K562 (cell line): ENCODE results near the gene DTNBP1. TPM values are rescaled to one million over a fixed set of nuclear protein-coding genes. Genes with fewer than 3 reads are reported as not detected.

Source experiments
- ATAC-seq: fragments of 200-7000 bp; cut with Tn5 transposase; 3 replicates; pipeline ENCODE4 v1.9.1; 2020; ENCODE audit warnings: moderate library complexity
- BruUV-seq: library from RNA; stranded (reverse); fragments of 400-500 nt; replicated peaks from 2 replicates; lab custom pipeline; 2021; lab: Mats Ljungman, UMichigan
- CTCF ChIA-PET: fragments of 300-600 bp; formaldehyde crosslinking; extraction: SDS; loops from one replicate; lab custom pipeline; 2021; ENCODE audit warnings: low intra/inter-chr PET ratio; lab: Yijun Ruan, JAX
- POLR2A ChIA-PET: fragments of 300-600, 350-650 bp; sonication (Branson Sonifier 250); formaldehyde crosslinking; extraction: SDS; loops from one replicate; lab custom pipeline; 2021; ENCODE audit warnings: antibody characterized with exemption, inconsistent platforms; lab: Yijun Ruan, JAX
- DNase-seq, 4 experiments: peaks; one replicate each; pipeline versions ENCODE4 v3.0.0 to v3.0.0-alpha.2; 2011 to 2018; ENCODE audit warnings: low spot score in 3 of 4, mixed read lengths in 3 of 4; ENCODE audit errors: extremely low read depth in 1 of 4
- FAIRE-seq: peaks from 2 replicates; lab custom pipeline; 2011; peaks lifted over from hg19 to GRCh38; lab: Jason Lieb, UNC
- H2AFZ ChIP-seq: 2 replicates; pipeline ENCODE4 v1.6.0; 2011; ENCODE audit warnings: low read depth, low read length, control low read depth, inconsistent platforms
- H3K27ac ChIP-seq: fragments of 200-600 bp; 3 replicates; pipeline ENCODE4 v1.8.0; 2011; ENCODE audit warnings: low read depth, mild to moderate bottlenecking, control low read depth, inconsistent platforms, low read length, moderate library complexity, mixed read lengths; ENCODE audit errors: extremely low read depth
- H3K27me3 ChIP-seq, 2 experiments: fragments of 300-600 bp in 1 of 2; 2 replicates in 1 of 2; 3 replicates in 1 of 2; pipeline versions ENCODE4 v1.6.0 to v1.8.0; 2011; ENCODE audit warnings: inconsistent platforms in 2 of 2, low read length in 2 of 2, mild to moderate bottlenecking in 1 of 2, mixed read lengths in 1 of 2, moderate library complexity in 1 of 2; ENCODE audit not compliant: control insufficient read depth in 2 of 2, insufficient read depth in 2 of 2
- H3K36me3 ChIP-seq: fragments of 300-600 bp; 3 replicates; pipeline ENCODE4 v1.8.0; 2011; ENCODE audit warnings: mild to moderate bottlenecking, low read length, inconsistent platforms; ENCODE audit not compliant: control insufficient read depth, insufficient read depth
- H3K4me1 ChIP-seq, 2 experiments: fragments of 200-600 bp in 1 of 2; replicated peaks in 1 of 2; 2 replicates in 1 of 2; 3 replicates in 1 of 2; pipeline versions ENCODE4 v1.5.1 to v1.8.0; 2011; ENCODE audit warnings: inconsistent platforms in 2 of 2, low read length in 2 of 2, mild to moderate bottlenecking in 1 of 2, mixed read lengths in 1 of 2, moderate library complexity in 1 of 2; ENCODE audit not compliant: control insufficient read depth in 2 of 2, insufficient read depth in 2 of 2
- H3K4me2 ChIP-seq: 2 replicates; pipeline ENCODE4 v1.6.1; 2011; ENCODE audit warnings: low read length, control low read depth, inconsistent platforms, mixed read lengths; ENCODE audit not compliant: insufficient read depth
- H3K4me3 ChIP-seq: fragments of 200-600 bp; sonication (generic), shearing (Covaris generic); 2 replicates; pipeline ENCODE4 v1.5.1; 2016; ENCODE audit warnings: control low read depth, inconsistent platforms
- H3K79me2 ChIP-seq: fragments of 200-600 bp; 3 replicates; pipeline ENCODE4 v1.8.0; 2011; ENCODE audit warnings: low read length, inconsistent platforms; ENCODE audit not compliant: control insufficient read depth, insufficient read depth
- H3K9ac ChIP-seq, 2 experiments: 2 replicates each; pipeline versions ENCODE4 v1.6.0 to v1.6.1; 2011; ENCODE audit warnings: low read depth in 2 of 2, low read length in 2 of 2, control low read depth in 1 of 2, inconsistent platforms in 1 of 2, mild to moderate bottlenecking in 1 of 2, mixed read lengths in 1 of 2; ENCODE audit not compliant: insufficient read depth in 1 of 2
- H3K9me1 ChIP-seq: one replicate; pipeline ENCODE4 v1.6.0; 2011; ENCODE audit warnings: inconsistent platforms, mild to moderate bottlenecking, low read length, moderate library complexity; ENCODE audit not compliant: control insufficient read depth, insufficient read depth
- H3K9me3 ChIP-seq: replicated peaks from 2 replicates; pipeline ENCODE4 v1.5.1; 2011; ENCODE audit warnings: low read depth, low read length, inconsistent platforms; ENCODE audit not compliant: control insufficient read depth, insufficient read depth
- H4K20me1 ChIP-seq: replicated peaks from 2 replicates; pipeline ENCODE4 v1.6.1; 2011; ENCODE audit warnings: low read length, inconsistent platforms, mixed read lengths; ENCODE audit not compliant: control insufficient read depth, insufficient read depth
- DACH1 ChIP-seq: fragments of 450-650 bp; IDR thresholded peaks from 2 replicates; pipeline ENCODE4 v1.6.1; 2018; ENCODE audit not compliant: partially characterized antibody
- HOXB6 ChIP-seq: fragments of 250-450 bp; sonication (Bioruptor Pico); IDR thresholded peaks from 2 replicates; pipeline ENCODE4 v1.5.1; 2022; ENCODE audit warnings: mild to moderate bottlenecking, borderline replicate concordance
- KAT7 ChIP-seq: sonication (generic); formaldehyde crosslinking; IDR thresholded peaks from 2 replicates; pipeline ENCODE4 v1.8.0; 2022; ENCODE audit warnings: missing genetic modification reagents, mild to moderate bottlenecking, borderline replicate concordance
- KLF10 ChIP-seq: fragments of 250-450 bp; sonication (Bioruptor Pico); IDR thresholded peaks from 2 replicates; pipeline ENCODE4 v1.6.1; 2021; ENCODE audit warnings: matching md5 sums
- MCM2 ChIP-seq: fragments of 450-650 bp; IDR thresholded peaks from 2 replicates; pipeline ENCODE4 v1.6.1; 2017; ENCODE audit warnings: low read depth, mild to moderate bottlenecking
- NR3C1 ChIP-seq: sonication (generic); formaldehyde crosslinking; IDR thresholded peaks from 2 replicates; pipeline ENCODE4 v1.8.1; 2022; ENCODE audit warnings: missing genetic modification reagents
- RBFOX2 ChIP-seq: fragments of 200-400 bp; formaldehyde crosslinking; IDR thresholded peaks from 2 replicates; pipeline ENCODE4 v1.6.1; 2017; ENCODE audit warnings: low read depth, mild to moderate bottlenecking, low read length, moderate library complexity
- SP1 ChIP-seq: sonication (generic); formaldehyde crosslinking; IDR thresholded peaks from 2 replicates; pipeline ENCODE4 v1.8.1; 2022; ENCODE audit warnings: mild to moderate bottlenecking, missing genetic modification reagents
- TAF9B ChIP-seq: fragments of 450-650 bp; IDR thresholded peaks from 2 replicates; pipeline ENCODE4 v1.6.1; 2018; ENCODE audit warnings: mild to moderate bottlenecking; ENCODE audit not compliant: partially characterized antibody
- U2AF1 ChIP-seq: fragments of 200-400 bp; formaldehyde crosslinking; optimal IDR thresholded peaks from 2 replicates; pipeline ENCODE3; 2017; ENCODE audit warnings: mild to moderate bottlenecking, low read depth, low read length, moderate library complexity
- ZNF174 ChIP-seq: fragments of 250-450 bp; sonication (Bioruptor Pico); IDR thresholded peaks from 2 replicates; pipeline ENCODE4 v1.4.0; 2020; ENCODE audit warnings: mild to moderate bottlenecking
- ZNF551 ChIP-seq: fragments of 250-450 bp; sonication (Bioruptor Pico); IDR thresholded peaks from 2 replicates; pipeline ENCODE4 v1.5.0; 2021; ENCODE audit warnings: mild to moderate bottlenecking, moderate library complexity
- ZNF778 ChIP-seq: fragments of 450-650 bp; formaldehyde crosslinking; IDR thresholded peaks from 2 replicates; pipeline ENCODE4 v1.4.0; 2020; ENCODE audit warnings: mild to moderate bottlenecking, moderate library complexity
- WGBS: fragments of 100-300 bp; shearing (Covaris generic); methylation state at CpG from one replicate; pipeline ENCODE4 v1.1.6; 2016; ENCODE audit warnings: low coverage, mixed read lengths; ENCODE audit not compliant: insufficient coverage; ENCODE audit errors: missing lambda C conversion rate; 5-methylcytosine and 5-hydroxymethylcytosine counted together
- in situ Hi-C: fragments of 300-500 bp; cut with MboI; formaldehyde crosslinking; loops from 4 replicates; pipeline ENCODE4 v1.15.0; 2018; ENCODE audit warnings: inconsistent platforms, mixed read lengths
- intact Hi-C: fragments of 100-400 bp; cut with micrococcal nuclease; formaldehyde crosslinking; loops from 2 replicates; pipeline ENCODE4 v1.14.2; 2022
- polyA plus RNA-seq, 8 experiments: library from polyadenylated mRNA; depleted of rRNA in 4 of 8; stranded (reverse) in 5 of 8; unstranded in 3 of 8; fragments of >200 nt; fragmentation: Nextera tagmentation in 2 of 8; fragmentation: Illumina TruSeq in 1 of 8; extraction: Ambion mirVana in 2 of 8; extraction: Trizol in 1 of 8; gene quantifications; 2 replicates each; pipeline versions ENCODE4 v1.2.1 to v1.2.3, GENCODE V29; 2011 to 2014; ENCODE audit warnings: inconsistent platforms in 1 of 8, missing spikeins in 1 of 8
- total RNA-seq, 7 experiments: library from RNA; depleted of rRNA in 6 of 7; stranded (reverse); fragments of >200 nt in 6 of 7; fragmentation: Illumina TruSeq in 2 of 7; extraction: Trizol in 2 of 7; gene quantifications; 2 replicates each; pipeline versions ENCODE4 v1.2.1 to v1.2.3, GENCODE V29; 2011 to 2021; ENCODE audit warnings: low replicate concordance in 1 of 7
- TF ChIP-seq, protein P1 (sequence below): fragments of 200-600 bp; sonication (generic); IDR thresholded peaks from one replicate; pipeline ENCODE4 v1.6.1; 2012; ENCODE audit warnings: mild to moderate bottlenecking, low read depth, low read length, inconsistent platforms

Gene DTNBP1
- total and polyA plus RNA-seq, 9 of the 15 experiments (the other 6 are each of a cell fraction or from before 2014, with no cell fraction given) = 16.7 to 54.5 (median 21.4) TPM

DNA sequence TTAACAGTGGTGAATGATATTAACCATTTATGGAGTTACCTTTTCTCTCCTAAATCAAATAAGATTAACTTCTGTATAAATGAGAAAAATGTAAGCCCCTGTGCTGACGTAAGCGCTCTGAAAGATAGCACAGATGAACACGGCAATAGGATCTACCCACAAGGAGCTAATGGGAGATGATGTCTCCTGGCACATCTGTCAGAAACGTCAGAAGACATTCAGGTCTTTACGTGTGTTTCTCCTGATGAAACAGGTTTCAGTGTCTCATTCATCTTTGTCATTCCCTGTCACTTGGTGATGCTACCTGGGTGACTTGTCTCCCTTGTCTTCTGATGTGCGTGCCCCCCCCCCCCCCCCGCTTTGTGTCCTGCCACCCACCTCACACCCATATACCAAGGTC lies 189.7 kb downstream of the DTNBP1 start:
- Histone ChIP-seq H3K79me2 (peaks cover 3% of the 10 kb centered on the region; the same call in 1 of the 3 replicates), H3K36me3 (peaks cover 60% of the 10 kb centered on the region), H3K4me2 (no peak overlapping the region), H3K4me1 (0 out of 5 replicates have a peak, but pooled peaks cover 0 to 3% of the 10 kb centered on the region in 2 experiments), H3K9me1 (no peaks in the 10 kb centered on the region), H3K4me3 (no peak overlapping the region), H3K27me3 (no peaks in the 10 kb centered on the region), H3K9ac (no peak overlapping the region), H4K20me1 (no peaks in the 10 kb centered on the region; the same call in 1 of the 2 replicates), H3K27ac (no peak overlapping the region), H3K9me3 (no peaks in the 10 kb centered on the region), H2AFZ (no peak overlapping the region)
- ATAC-seq (no peak), FAIRE-seq (no peak), DNase-seq (no peak)
- WGBS = 79% methylated on average over 6 of the region's 7 CpGs
- CTCF ChIA-PET = no interaction called here
- in situ Hi-C loops = no loop called here
- intact Hi-C loops = no loop called here
- POLR2A ChIA-PET = interaction anchor here (0.9 kb wide), 1 partner anchor 10 kb away, joined by 4 read pairs; no protein-coding TSS in a partner anchor
- no TSS peak for BruUV-seq
- TF ChIP-seq MCM2 = no peak
- TF ChIP-seq KAT7 (CRISPR knock-in tag) = no peak
- no peak for TF ChIP-seq RBFOX2
- no peak for TF ChIP-seq DACH1
- no peak for TF ChIP-seq NR3C1 (CRISPR knock-in tag)
- TF ChIP-seq U2AF1 = no peak
- no peak for TF ChIP-seq HOXB6 (CRISPR knock-in tag)
- TF ChIP-seq, protein P1, sequence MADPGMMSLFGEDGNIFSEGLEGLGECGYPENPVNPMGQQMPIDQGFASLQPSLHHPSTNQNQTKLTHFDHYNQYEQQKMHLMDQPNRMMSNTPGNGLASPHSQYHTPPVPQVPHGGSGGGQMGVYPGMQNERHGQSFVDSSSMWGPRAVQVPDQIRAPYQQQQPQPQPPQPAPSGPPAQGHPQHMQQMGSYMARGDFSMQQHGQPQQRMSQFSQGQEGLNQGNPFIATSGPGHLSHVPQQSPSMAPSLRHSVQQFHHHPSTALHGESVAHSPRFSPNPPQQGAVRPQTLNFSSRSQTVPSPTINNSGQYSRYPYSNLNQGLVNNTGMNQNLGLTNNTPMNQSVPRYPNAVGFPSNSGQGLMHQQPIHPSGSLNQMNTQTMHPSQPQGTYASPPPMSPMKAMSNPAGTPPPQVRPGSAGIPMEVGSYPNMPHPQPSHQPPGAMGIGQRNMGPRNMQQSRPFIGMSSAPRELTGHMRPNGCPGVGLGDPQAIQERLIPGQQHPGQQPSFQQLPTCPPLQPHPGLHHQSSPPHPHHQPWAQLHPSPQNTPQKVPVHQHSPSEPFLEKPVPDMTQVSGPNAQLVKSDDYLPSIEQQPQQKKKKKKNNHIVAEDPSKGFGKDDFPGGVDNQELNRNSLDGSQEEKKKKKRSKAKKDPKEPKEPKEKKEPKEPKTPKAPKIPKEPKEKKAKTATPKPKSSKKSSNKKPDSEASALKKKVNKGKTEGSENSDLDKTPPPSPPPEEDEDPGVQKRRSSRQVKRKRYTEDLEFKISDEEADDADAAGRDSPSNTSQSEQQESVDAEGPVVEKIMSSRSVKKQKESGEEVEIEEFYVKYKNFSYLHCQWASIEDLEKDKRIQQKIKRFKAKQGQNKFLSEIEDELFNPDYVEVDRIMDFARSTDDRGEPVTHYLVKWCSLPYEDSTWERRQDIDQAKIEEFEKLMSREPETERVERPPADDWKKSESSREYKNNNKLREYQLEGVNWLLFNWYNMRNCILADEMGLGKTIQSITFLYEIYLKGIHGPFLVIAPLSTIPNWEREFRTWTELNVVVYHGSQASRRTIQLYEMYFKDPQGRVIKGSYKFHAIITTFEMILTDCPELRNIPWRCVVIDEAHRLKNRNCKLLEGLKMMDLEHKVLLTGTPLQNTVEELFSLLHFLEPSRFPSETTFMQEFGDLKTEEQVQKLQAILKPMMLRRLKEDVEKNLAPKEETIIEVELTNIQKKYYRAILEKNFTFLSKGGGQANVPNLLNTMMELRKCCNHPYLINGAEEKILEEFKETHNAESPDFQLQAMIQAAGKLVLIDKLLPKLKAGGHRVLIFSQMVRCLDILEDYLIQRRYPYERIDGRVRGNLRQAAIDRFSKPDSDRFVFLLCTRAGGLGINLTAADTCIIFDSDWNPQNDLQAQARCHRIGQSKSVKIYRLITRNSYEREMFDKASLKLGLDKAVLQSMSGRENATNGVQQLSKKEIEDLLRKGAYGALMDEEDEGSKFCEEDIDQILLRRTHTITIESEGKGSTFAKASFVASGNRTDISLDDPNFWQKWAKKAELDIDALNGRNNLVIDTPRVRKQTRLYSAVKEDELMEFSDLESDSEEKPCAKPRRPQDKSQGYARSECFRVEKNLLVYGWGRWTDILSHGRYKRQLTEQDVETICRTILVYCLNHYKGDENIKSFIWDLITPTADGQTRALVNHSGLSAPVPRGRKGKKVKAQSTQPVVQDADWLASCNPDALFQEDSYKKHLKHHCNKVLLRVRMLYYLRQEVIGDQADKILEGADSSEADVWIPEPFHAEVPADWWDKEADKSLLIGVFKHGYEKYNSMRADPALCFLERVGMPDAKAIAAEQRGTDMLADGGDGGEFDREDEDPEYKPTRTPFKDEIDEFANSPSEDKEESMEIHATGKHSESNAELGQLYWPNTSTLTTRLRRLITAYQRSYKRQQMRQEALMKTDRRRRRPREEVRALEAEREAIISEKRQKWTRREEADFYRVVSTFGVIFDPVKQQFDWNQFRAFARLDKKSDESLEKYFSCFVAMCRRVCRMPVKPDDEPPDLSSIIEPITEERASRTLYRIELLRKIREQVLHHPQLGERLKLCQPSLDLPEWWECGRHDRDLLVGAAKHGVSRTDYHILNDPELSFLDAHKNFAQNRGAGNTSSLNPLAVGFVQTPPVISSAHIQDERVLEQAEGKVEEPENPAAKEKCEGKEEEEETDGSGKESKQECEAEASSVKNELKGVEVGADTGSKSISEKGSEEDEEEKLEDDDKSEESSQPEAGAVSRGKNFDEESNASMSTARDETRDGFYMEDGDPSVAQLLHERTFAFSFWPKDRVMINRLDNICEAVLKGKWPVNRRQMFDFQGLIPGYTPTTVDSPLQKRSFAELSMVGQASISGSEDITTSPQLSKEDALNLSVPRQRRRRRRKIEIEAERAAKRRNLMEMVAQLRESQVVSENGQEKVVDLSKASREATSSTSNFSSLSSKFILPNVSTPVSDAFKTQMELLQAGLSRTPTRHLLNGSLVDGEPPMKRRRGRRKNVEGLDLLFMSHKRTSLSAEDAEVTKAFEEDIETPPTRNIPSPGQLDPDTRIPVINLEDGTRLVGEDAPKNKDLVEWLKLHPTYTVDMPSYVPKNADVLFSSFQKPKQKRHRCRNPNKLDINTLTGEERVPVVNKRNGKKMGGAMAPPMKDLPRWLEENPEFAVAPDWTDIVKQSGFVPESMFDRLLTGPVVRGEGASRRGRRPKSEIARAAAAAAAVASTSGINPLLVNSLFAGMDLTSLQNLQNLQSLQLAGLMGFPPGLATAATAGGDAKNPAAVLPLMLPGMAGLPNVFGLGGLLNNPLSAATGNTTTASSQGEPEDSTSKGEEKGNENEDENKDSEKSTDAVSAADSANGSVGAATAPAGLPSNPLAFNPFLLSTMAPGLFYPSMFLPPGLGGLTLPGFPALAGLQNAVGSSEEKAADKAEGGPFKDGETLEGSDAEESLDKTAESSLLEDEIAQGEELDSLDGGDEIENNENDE = no peak
- no peak for TF ChIP-seq ZNF551 (CRISPR knock-in tag)
- TF ChIP-seq ZNF778 (CRISPR knock-in tag) = no peak
- TF ChIP-seq SP1 (CRISPR knock-in tag) = no peak
- no peak for TF ChIP-seq ZNF174 (CRISPR knock-in tag)
- TF ChIP-seq TAF9B = no peak
- TF ChIP-seq KLF10 (CRISPR knock-in tag) = no peak
